ENCODE measurements around the gene PEAK1. TPM values are rescaled to one million over a fixed set of nuclear protein-coding genes. Genes with fewer than 3 reads are reported as not detected.

PEAK1 gene
- total RNA-seq, 1 donor from 2014 or later = 32.3 TPM

DNA sequence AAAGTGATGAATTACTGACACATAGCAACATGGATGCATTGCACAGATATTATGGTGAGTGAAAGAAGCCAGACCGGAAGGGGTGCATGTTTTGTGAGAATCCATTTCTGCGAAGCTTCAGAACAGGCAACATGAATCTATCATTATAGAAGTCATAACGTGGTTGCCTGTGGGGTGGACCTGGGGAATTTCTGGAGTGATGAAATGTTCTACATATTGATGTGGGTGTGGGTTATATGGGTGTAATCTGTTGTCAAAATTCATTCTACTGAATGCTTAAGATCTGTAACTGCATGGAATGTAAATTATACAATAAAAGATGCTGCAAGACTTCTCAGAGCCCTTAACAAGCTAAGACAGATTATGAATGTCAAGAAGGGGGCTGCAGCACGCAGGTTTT, 323.8 kb downstream of the PEAK1 start:
- no peaks in the 10 kb centered on the region for H3K9me3 Mint-ChIP-seq (ENCODE audit: low read depth)
- TF ChIP-seq, protein P1, sequence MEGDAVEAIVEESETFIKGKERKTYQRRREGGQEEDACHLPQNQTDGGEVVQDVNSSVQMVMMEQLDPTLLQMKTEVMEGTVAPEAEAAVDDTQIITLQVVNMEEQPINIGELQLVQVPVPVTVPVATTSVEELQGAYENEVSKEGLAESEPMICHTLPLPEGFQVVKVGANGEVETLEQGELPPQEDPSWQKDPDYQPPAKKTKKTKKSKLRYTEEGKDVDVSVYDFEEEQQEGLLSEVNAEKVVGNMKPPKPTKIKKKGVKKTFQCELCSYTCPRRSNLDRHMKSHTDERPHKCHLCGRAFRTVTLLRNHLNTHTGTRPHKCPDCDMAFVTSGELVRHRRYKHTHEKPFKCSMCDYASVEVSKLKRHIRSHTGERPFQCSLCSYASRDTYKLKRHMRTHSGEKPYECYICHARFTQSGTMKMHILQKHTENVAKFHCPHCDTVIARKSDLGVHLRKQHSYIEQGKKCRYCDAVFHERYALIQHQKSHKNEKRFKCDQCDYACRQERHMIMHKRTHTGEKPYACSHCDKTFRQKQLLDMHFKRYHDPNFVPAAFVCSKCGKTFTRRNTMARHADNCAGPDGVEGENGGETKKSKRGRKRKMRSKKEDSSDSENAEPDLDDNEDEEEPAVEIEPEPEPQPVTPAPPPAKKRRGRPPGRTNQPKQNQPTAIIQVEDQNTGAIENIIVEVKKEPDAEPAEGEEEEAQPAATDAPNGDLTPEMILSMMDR (IDR thresholded peaks at IDR 0.05; ENCODE audit: unreplicated experiment) = no peak
- peaks cover 7% of the 10 kb centered on the region for H3K27me3 Mint-ChIP-seq
- no peak for DNase-seq (ENCODE audit: low spot score, unreplicated experiment)
- H3K4me3 Mint-ChIP-seq (ENCODE audit: low read depth) = no peak overlapping the region
- H3K36me3 Mint-ChIP-seq (ENCODE audit: insufficient read depth) = no peaks in the 10 kb centered on the region
- peaks cover 3% of the 10 kb centered on the region for H3K4me1 Mint-ChIP-seq (ENCODE audit: low read depth)
- no peak overlapping the region for H3K27ac Mint-ChIP-seq

DNA sequence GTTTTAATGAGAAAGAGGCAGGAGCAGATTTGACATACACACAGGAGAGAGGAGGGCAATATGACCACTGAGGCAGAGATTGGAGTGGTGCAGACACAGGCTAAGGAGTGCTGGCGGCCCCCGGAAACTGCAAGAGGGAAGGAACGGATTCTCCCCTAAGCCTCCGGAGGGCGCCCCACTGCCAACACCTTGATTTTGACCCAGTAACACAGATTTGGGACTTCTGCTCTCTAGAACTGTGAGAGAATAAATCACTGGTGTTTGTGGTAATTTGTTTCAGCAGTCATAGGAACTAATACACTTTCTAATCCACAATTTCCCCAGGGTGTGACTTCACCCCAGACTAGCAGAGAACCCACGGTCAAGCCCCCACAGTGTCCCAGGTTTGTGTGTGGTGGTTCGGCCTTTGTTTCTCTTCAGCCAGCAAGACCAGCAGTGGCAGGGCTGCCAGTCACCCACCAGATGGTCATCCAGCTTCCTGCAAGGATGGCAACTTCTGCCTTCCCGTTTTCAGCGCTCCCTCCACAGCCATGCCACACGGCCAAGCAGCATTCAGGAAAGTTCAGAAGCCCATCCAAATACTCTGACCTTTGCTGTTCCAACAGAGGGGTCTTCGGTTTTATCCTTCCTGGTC, 325.4 kb downstream of the PEAK1 start:
- TF ChIP-seq, protein P1 (IDR thresholded peaks at IDR 0.05; ENCODE audit: unreplicated experiment) = peak; percentile 22
- DNase-seq (ENCODE audit: low spot score, unreplicated experiment) = no peak
- H3K36me3 Mint-ChIP-seq (ENCODE audit: insufficient read depth) = no peaks in the 10 kb centered on the region
- no peak overlapping the region for H3K27ac Mint-ChIP-seq
- peaks cover 1% of the 10 kb centered on the region for H3K4me1 Mint-ChIP-seq (ENCODE audit: low read depth)
- no peak overlapping the region for H3K4me3 Mint-ChIP-seq (ENCODE audit: low read depth)
- H3K9me3 Mint-ChIP-seq (ENCODE audit: low read depth) = no peaks in the 10 kb centered on the region
- peaks cover 4% of the 10 kb centered on the region for H3K27me3 Mint-ChIP-seq

DNA sequence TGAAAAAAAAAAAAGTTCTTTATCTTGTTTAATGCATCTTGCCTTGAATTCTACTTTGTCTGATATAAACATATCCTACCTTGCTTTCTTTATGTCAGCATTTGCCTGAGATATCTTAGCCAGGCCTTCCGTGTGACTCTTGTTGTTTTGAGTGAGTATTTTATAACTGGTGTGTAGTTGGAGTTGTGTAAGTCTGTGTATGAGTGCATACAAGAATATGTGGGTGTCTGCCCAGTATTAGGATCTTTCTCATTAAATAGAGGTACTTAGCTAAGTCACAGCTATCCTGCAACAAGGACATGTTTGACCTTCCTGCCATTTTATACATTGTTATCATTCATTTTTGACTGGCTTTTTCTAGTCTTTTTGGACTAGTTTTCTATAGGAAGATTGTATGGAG, 326.5 kb downstream of the PEAK1 start:
- H3K4me1 Mint-ChIP-seq (ENCODE audit: low read depth) = peaks cover 1% of the 10 kb centered on the region
- no peak overlapping the region for H3K4me3 Mint-ChIP-seq (ENCODE audit: low read depth)
- H3K9me3 Mint-ChIP-seq (ENCODE audit: low read depth) = no peaks in the 10 kb centered on the region
- TF ChIP-seq, protein P1 (IDR thresholded peaks at IDR 0.05; ENCODE audit: unreplicated experiment) = no peak
- no peak overlapping the region for H3K27ac Mint-ChIP-seq
- DNase-seq (ENCODE audit: low spot score, unreplicated experiment) = no peak
- no peaks in the 10 kb centered on the region for H3K36me3 Mint-ChIP-seq (ENCODE audit: insufficient read depth)
- H3K27me3 Mint-ChIP-seq = peaks cover 3% of the 10 kb centered on the region

DNA sequence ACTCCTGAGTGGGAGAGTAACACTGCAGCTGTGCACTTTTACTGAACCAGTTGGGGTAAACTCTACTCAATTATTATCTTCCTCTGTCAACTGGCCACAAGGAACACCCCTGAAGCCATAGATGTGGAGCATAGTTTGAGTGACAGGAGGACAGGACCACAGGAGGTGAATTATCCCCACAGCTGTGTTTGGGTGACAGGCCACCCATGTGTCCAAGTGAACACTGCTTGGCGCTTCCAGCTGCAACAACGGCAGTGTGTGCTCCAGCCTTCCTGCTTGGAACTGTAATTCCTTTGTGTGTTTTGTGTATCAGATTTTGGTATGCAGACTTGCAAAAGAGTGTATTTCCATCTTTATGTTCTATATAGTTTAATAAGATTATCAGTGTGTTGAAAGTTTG, 328.8 kb downstream of the PEAK1 start:
- no peak for DNase-seq (ENCODE audit: low spot score, unreplicated experiment)
- Mint-ChIP-seq H3K27ac (no peak overlapping the region), H3K4me3 (ENCODE audit: low read depth) (no peak overlapping the region), H3K9me3 (ENCODE audit: low read depth) (no peaks in the 10 kb centered on the region), H3K27me3 (peaks cover 3% of the 10 kb centered on the region), H3K4me1 (ENCODE audit: low read depth) (no peaks in the 10 kb centered on the region), H3K36me3 (ENCODE audit: insufficient read depth) (no peaks in the 10 kb centered on the region)
- TF ChIP-seq, protein P1 (IDR thresholded peaks at IDR 0.05; ENCODE audit: unreplicated experiment) = no peak

DNA sequence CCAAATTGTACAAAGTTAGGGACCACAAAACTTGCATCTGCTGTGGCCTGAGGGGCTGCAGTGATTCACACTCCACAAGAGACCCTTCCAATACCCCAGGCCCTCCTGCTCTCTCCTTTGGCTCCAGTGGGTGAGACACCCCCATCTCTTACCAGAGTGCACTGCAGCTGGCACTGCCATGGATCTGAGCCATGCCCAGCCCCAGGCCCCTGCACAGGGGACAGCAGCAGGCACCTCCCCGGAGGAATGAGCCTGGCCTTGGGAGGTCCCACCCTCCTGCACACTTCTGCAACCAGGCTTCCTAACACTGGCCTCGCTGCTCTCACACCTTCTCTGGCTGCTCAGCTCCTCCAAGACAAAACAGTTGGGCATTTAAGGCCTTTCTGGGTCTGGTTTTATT, 332.7 kb downstream of the PEAK1 start:
- H3K27ac Mint-ChIP-seq = no peak overlapping the region
- no peaks in the 10 kb centered on the region for H3K9me3 Mint-ChIP-seq (ENCODE audit: low read depth)
- TF ChIP-seq, protein P1 (IDR thresholded peaks at IDR 0.05; ENCODE audit: unreplicated experiment) = no peak
- DNase-seq (ENCODE audit: low spot score, unreplicated experiment) = no peak
- no peaks in the 10 kb centered on the region for H3K36me3 Mint-ChIP-seq (ENCODE audit: insufficient read depth)
- H3K4me3 Mint-ChIP-seq (ENCODE audit: low read depth) = no peak overlapping the region
- peaks cover 4% of the 10 kb centered on the region for H3K4me1 Mint-ChIP-seq (ENCODE audit: low read depth)
- H3K27me3 Mint-ChIP-seq = peaks cover 3% of the 10 kb centered on the region

All from progenitor cell of endocrine pancreas (in vitro differentiated cells).